Stimulated activated CD8-positive, alpha-beta memory T cell treated with anti-CD3 and anti-CD28 coated beads, Interleukin-15, amount 100 ng/mL, for 4 hours (primary cell): ENCODE measurements around the gene BTG3.

Experiments used
- DNase-seq, 2 donors: peaks; one replicate each; pipeline ENCODE4 v3.0.0-alpha.2; 2020; ENCODE audit warnings: low read depth in 2 of 2

Gene BTG3, protein sequence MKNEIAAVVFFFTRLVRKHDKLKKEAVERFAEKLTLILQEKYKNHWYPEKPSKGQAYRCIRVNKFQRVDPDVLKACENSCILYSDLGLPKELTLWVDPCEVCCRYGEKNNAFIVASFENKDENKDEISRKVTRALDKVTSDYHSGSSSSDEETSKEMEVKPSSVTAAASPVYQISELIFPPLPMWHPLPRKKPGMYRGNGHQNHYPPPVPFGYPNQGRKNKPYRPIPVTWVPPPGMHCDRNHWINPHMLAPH

DNA sequence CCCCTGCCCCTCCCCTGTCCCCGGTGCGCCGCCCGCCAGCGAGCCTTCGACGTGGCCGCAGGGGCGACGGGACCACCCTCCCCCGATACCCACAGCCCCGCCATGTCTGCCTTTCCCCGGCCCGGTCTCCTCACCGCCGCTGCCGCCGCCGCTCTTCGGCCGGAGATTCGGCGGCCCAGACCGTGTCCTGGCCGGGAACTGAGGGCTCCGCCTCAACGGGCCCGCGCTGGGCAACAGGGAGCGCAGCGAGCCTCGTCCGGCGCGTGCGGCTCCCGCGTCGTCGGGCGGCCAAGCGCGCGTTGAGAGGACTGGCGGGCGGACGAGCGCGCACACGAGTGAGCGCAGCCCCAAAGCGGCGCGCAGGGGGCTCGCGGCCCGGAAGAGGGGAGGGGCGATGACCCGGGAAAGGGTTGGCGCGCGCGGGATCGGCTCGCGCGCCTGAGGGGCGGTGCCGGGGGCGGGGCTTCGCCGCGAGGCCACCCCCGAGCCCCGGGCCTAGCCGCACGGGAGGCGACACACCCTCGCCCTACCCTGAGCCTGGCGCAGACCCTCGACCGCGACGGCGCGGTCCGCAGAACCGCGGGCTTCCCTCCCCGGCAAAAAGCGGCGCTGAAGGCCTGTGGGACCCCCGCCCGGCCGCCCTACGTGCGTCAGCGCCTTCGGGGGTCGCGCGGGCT is at the start of gene BTG3:
TSS of gene BTG3 (minus strand) at position 337 of the 677 bp plus-strand sequence. CDS start 3,757 bp downstream, outside the sequence.
- peak; percentile 62 to 71 for DNase-seq

DNA sequence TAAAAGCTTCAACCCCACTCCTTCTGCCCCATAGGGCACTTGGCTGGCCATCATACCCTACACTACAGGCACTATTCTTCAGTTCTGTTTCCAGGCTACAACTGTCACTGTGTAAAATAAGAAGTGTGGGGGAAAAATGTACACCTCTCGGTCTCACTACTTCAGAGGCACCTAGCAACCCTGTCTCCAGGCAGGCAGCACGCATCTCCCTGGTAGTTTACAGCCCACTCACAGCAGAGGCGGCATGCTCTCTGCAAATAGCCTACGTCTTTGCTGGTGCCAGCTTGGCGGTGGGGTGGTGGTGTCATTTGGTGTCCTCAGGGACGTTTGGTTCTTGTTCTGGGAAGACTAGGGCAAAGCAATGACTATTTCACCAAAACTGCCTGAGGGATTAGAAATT is 48.2 kb upstream of the BTG3 start:
- DNase-seq = no peak

DNA sequence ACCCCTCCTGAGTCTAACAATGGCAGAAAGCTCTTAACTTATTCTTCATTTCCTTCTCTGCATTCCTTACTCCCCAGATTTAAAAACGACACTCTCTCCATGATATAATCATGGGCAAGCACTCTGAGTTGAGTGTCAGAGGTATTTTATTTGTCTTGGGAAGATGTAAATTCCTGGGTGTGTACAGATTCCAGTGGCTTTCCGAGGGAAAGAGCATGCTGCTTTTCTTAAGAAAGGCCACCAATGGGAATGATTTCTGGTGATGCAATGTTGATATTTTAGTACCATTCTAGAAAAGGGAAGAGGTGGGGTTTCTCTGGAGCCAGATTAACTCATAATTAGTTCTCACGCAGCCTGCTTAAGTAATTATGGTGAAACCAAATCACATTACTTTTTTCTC is 47.8 kb upstream of the BTG3 start:
- DNase-seq = no peak

DNA sequence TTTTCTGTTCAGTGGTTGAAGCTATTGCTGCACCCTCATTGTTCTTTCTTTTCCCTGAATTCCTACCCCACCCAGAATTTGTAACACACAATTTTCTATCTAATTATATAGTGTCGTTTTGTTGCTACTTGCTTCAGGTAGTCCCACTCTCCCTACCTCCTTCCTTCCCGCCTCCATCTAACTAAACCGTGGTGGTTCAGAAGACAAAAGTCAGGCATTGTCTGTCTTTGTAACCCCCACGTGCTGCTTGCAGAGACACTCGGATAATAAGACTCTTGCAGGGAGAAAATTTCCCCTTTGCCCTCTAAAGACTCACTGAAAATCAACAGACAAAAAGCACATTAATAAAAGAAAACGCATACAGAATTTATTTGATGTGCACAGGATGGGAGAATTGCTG is 46.2 kb upstream of the BTG3 start:
- no peak for DNase-seq

DNA sequence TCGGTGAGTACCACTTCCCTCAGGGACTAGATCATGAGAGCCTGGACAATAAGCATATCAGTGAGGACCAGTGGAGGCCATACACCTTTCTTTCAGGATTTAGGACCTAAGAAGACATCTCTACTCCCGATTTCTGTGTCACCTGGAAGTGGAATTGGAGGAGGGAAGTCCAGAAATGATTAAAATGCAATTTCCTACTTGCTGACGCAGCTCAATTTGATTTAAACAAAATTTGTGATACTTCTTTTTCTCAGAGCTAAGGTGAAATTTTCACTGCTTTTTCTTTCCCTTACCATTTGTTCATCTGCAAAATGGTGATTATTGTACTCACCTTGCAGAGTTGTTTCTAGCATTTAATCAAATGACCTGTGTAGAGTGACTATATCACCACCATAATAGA is 38.8 kb upstream of the BTG3 start:
- DNase-seq = no peak

DNA sequence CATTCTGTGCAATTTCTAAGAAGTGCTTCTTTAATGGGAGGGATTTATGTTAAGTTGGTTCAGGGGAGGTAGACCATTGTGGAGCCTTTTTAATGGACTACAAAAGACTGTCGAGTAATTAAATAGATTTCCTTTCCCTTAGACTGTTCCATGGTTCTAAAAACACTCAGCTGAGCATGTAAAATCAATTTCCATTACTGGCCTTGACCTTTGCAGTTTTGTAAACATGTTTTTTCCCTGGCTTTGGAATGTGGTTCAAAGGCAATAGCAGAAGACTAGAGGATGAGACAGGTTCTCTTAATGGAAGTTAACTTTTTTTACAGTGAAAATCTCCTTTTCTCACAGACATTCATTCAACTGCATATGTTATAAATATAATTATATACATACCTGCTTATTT is 37.6 kb upstream of the BTG3 start:
- DNase-seq = no peak

DNA sequence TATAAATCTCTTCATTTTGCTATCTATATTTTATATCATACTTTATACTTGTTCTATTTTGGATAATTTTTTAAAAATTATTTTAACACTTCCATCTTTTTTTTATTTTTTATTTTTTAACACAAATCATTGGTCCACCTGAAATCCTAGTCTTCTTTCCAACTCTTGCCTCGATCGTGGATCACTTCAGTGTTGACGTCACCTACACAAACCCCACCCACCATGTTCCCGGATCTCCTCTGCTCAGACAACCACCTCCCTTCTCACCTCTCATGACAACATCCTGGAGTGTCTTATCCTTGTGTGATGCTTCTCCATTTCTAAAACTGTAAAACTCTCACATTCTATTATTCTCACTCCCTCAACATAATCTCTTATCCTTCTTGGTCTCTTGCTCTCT is 34.1 kb upstream of the BTG3 start:
- no peak for DNase-seq

DNA sequence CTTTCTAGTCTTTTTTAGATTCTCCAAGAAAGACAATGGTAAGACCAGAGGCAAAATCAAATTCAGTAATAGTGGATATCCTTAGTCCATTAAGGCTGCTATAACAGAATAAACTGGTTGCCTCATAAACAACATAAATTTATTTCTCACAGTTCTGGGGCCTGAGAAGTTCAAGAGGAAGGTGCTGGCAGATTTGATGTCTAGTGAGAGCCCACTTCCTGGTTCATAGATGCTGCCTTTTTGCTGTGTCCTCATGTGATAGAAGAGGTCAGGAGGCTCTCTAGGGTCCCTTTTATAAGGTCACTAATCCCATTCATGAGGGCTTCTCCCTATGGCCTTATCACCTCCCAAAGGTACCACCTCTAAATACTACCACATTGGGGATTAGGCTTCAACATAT is 31.5 kb upstream of the BTG3 start:
- no peak for DNase-seq

DNA sequence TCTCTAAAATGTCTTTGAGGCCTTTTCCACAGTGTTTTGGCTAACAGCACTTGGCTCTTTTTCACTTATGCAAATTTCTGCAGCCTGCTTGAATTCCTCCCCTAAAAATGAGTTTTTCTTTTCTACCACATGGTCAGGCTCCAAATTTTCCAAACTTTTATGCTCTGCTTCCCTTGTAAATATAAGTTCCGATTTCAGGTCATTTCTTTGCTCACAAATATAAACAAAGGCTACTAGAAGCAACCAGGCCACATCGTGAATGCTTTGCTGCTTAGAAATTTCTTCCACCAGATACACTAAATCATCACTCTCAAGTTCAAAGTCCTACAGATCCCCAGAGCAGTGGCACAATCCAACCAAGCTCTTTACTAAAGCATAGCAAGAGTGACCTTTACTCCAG is 28.1 kb upstream of the BTG3 start:
- no peak for DNase-seq

DNA sequence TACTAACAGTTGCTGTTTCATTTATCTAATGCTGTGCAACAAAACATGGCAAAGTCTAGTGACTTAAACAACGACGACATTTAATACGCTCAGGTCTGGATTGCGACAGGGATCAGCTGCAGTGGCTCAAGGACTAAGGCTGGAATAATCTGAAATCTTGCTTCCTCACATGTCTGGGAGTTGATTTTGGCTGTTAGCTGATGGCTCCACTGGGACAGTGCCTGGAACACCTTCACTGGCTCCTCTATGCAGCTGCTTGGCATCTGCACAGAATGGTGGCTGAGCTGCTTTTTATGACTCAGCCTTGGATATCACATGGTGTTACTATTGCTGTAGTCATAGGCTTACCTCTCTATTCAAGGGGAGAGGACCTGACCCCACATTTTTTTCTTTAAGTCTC is 24.0 kb upstream of the BTG3 start:
- DNase-seq = no peak

DNA sequence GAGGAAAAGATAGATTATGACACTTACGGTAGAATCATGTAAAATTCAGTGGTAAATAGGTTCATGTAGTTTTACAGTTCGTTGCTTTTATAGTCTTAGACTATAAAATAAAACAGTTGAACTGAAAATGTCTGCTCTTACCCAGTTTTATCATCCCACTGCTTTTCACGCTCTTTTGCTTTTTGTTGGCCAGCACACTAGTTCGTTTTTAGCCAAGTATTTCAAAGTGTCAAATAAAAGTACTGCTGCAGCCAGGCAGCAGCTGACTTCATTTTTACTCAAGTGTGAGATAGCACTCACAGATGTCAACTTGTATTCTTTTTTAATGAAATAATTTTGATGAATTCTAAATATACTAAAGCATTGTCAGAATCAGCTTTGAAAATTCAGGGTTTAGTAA is 18.5 kb upstream of the BTG3 start:
- no peak for DNase-seq

DNA sequence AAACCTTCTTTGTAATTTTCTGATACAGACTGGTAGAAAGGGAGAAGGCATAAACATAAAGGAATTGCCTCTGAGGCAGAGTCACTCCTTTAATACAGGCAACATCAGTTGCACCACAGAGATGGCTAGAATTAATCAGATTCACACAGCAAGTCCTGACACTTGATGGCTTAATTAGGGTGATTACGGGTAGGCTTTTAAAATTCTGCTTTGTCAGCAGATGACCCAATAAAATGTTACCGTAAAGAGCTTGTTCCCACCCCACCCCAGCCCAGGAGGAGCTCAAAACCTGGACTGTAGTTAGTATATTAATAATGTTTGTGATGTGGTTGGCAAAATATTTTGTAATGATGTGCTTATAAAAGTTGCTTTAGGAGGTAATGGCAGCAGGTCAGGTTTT is 9.3 kb upstream of the BTG3 start:
- DNase-seq = no peak

DNA sequence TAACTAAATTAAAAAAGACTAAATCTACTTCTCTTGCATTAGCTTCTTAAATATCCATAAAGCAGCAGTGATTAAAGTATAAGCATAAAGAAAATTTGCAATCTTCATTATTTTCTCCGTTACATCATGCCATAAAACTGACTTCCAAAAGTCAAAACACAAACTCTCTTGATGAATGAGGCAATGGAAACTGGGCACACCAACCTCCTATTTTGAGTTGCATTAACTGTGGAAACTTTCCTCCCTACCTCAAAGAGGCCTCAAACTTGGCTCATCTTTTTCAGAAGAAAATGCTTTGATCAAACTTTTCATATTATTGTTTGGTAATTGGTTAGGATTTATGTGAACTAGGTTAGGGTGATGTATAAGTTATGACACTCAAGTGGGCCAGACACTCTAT is 4.1 kb upstream of the BTG3 start:
- no peak for DNase-seq

DNA sequence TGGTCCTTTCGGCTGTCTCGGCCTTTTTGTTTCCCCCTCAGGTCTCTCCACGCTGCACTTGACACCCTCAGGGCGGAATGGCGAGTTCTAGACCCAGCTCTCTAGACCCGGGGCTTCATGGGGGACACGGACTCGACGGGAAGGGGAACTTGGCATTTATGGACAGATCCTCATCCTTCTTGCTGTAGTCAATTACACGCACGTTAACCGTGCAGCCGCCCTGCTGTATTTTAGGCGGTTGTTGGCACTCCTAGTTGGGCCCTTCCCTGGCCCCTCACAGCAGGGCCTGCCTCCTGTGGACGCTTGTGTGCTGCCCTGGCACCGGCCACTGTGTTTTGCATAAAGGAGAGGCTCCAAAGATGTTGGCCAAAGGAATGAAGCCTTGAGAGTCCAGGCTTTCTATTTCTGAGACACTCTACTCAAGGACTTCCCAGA is 558 bp upstream of the BTG3 start:
- no peak for DNase-seq

DNA sequence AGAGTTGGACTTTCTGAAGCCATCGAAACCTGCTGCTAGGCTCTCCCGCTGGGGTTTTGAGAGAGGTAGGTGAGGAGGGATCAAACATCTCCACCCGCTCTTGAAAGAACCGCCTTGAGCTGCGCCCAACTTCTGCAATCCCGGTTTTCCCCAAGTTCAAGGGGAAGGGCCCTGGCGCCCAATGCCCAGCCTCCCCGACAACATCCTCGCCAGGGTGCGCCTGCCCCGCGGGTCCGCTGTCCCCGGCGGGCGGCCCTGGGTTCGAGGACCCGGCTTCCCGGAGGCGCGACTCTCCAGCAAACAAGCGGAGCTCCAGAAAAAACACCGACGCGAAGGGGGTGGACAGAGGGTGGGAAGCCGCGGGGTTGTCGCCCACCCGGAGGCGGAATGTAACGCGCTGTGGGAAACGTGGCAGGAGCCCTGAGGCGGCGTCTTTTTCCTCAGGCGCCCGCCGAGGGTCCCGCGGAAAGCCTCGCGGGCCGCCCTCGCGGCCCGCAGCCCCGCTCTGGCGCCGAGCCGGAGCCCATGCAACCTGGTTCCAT is 607 bp downstream of the BTG3 start:
- peak in 1 of 2 donors; percentile 2 for DNase-seq

DNA sequence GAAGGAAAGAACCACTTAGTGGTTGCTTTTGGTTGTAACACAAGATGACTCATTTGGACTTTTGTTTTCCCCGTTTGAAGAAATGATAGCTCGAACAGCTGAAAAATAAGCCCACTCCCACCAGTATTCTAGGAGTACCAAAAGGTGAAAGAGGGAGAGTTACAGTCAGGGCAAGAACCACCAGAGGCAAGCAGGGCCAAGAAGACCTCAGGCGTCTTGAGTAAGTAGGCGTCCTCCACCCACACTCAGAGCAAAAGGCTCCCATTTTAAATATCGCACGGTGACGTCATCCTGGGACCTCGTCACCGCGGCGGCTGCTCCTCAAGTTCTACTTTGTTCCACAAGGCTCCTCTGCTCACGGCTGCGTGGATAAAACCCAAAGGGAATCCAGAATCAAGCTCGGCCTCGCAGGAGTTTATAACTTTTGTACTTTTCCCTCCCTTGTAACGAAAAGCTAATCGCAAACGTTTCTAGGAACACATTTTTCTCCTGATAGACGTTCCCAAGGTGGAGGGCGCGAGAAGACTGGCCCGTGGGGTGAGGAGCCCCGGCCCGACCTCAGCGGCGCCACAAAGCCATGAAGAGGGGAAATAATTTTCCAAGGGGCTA is 1.2 kb downstream of the BTG3 start:
- DNase-seq = peak; percentile 65 to 74

DNA sequence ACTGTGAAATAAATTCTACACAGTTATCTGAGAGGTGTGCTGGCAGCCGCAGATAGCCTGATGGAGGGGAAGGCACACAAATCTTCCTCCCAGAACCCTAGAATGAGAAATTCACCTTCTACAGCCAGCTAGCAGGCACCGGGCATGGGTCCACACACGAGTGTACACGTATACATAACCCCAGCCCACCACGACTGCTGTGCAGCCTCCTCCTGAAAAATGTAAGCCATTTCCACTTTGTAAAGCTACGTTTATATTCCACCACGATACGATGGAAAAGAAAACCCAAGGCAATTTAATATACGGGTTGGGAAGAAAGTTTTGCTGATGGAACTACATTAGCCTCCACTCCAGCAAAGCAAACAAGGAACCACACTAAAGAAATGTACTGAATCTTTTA is 1.8 kb downstream of the BTG3 start:
- no peak for DNase-seq

DNA sequence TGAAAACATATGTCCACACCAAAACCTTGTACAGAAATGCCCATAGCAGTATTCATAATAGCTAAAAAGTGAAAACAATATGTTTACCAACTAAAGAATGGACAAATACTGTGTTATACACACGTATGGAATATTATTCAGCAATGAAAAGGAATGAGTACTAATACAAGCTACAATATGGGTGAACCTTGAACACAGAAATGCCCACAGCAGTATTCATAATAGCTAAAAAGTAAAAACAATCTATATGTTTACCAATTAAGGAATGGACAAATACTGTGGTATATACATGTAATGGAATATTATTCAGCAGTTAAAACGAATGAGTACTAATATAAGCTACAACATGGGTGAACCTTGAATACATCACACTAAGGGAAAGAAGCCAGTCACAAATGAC is 3.0 kb downstream of the BTG3 start:
- no peak for DNase-seq

DNA sequence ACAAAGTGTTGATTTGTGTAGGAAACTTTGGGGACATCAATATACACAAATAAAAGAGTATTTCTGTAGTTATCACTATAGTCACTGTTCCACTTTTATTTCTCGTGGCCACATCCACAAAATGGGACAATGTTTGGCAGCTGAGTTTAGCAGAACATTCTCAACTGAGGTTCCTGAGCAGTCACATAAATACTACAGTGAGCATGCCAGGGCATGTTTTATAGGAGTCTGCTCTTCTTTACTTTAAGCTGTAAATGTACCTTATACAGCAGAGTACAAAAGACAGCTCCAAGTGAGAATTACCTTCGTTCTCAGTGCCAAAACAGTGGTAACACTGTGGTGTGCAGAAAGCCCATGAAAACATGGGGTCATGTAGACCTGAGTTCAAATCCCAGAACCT is 5.0 kb downstream of the BTG3 start:
- no peak for DNase-seq

DNA sequence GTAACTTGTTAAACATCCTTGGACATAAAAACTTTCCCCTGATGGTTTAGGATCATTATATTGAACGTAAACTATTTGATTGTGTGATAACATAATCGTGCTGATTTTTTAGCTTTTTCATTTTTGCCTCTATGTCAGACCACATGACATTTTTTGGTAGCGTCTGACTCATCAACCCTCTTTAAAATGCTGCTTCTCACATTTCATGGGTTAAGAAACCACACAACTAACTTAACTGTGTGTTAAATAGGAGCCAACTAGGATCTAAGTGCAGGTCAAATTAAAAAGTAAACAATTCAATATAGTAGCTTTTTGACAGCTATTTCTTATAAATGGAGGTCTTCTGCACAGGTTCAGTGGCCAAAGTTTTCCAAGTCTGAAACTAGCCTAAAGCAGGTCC is 9.8 kb downstream of the BTG3 start:
- no peak for DNase-seq

DNA sequence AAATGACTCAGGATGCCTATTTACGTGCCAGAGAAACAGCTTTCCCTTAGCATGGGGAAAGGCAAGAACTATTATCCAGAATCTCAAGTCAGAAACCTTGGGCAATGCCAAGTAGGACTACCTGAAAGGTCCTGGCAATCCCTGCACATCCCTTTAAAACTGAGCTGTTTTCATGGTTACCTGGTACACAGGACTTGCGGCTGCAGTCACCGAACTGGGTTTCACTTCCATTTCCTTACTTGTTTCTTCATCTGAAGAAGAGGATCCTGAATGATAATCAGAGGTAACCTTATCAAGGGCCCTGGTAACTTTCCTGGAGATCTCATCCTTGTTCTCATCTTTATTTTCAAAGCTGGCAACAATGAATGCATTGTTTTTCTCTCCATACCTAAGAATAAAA is 14.3 kb downstream of the BTG3 start:
- DNase-seq = no peak

DNA sequence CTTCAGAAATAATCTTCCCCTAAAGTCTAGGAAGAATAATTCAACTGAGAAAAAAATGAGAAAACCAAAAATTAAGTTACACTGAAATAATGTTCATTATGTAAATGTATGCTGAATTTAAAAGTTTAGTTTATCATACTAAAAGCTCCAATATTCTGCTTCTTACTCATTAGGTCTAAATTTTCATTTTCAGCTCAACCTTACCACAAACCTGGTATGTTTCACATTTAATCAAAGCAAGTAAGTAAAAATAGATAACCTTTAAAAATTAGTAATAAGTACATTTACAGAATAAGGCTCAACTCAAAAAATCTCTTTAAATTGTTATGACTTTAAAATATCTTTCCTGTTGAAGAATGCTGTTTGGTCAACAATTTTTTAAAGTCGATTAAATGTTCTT is 15.0 kb downstream of the BTG3 start:
- DNase-seq = no peak

DNA sequence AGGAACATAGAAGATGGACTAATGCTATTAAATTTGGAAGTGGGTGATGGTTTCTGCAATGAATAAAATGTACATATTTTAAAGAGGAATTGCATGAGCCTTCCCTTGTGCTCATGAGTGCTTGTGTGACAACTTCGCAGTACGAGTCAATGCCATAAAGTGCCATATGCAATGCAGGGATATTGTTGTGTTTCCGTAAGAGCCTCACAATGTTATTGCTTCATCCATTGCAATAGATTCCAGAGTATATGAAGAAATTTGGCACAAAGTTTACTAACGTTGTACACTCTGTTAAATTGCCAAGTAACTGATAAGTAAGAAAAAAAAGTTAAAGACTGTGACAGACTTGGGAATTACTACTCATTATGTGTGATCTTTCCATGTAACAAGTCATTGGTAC is 22.3 kb downstream of the BTG3 start:
- no peak for DNase-seq
